Immature natural killer cell (primary cell): Measurements from ENCODE around the gene GRK5. TPM values are rescaled to one million over a fixed set of nuclear protein-coding genes. Genes with fewer than 3 reads are reported as not detected.
"Not testable (repeated sequence)": the region's sequence is repeated elsewhere in the genome, so short reads cannot be mapped to it uniquely, and the experiment has no call there.

Source experiments
- DNase-seq, 3 donors: peaks; one replicate each; pipeline ENCODE4 v3.0.0; 2022; ENCODE audit warnings: mixed read lengths in 1 of 3
- H3K27ac Mint-ChIP-seq, 6 donors: one replicate each; pipeline ENCODE4 v1.8.0; 2020; ENCODE audit warnings: mixed read lengths in 6 of 6, mild to moderate bottlenecking in 5 of 6, inconsistent platforms in 4 of 6, moderate library complexity in 3 of 6
- H3K27me3 Mint-ChIP-seq, 3 donors: one replicate each; pipeline ENCODE4 v1.8.0; 2020 to 2021; ENCODE audit warnings: low read depth in 3 of 3, mild to moderate bottlenecking in 3 of 3, mixed read lengths in 3 of 3, moderate library complexity in 3 of 3, inconsistent platforms in 1 of 3
- H3K36me3 Mint-ChIP-seq, 3 donors: one replicate each; pipeline ENCODE4 v1.8.0; 2020; ENCODE audit warnings: mixed read lengths in 3 of 3, inconsistent platforms in 2 of 3, mild to moderate bottlenecking in 2 of 3
- H3K4me1 Mint-ChIP-seq, 2 donors: one replicate each; pipeline ENCODE4 v1.8.0; 2020; ENCODE audit warnings: inconsistent platforms in 2 of 2, mild to moderate bottlenecking in 2 of 2, mixed read lengths in 2 of 2, moderate library complexity in 1 of 2
- H3K4me3 Mint-ChIP-seq, 5 donors: one replicate each; pipeline ENCODE4 v1.8.0; 2020; ENCODE audit warnings: mild to moderate bottlenecking in 5 of 5, mixed read lengths in 5 of 5, inconsistent platforms in 3 of 5, moderate library complexity in 3 of 5
- H3K9me3 Mint-ChIP-seq, 6 donors: one replicate each; pipeline ENCODE4 v1.8.0; 2020; ENCODE audit warnings: mild to moderate bottlenecking in 6 of 6, mixed read lengths in 6 of 6, inconsistent platforms in 4 of 6, moderate library complexity in 3 of 6
- polyA plus RNA-seq, 3 donors: library from polyadenylated mRNA; unstranded; fragments of 300-500 nt; fragmentation: Illumina TruSeq; gene quantifications; one replicate each; pipeline ENCODE4 v1.2.3, GENCODE V29; 2021

Gene GRK5
- polyA plus RNA-seq, 3 donors from 2014 or later = 2.1 to 12.4 (median 3.3) TPM

- Mint-ChIP-seq H3K27ac (peak overlapping the region in 4 of 6 donors; percentile 32 to 71 (median 56)), H3K4me1 (peaks cover 20 to 27% of the 10 kb centered on the region in 2 donors), H3K36me3 (peaks cover 0 to 3% (median 0%) of the 10 kb centered on the region in 3 donors), H3K27me3 (peaks cover 0 to 2% (median 0%) of the 10 kb centered on the region in 3 donors), H3K9me3 (no peaks in the 10 kb centered on the region), H3K4me3 (no peak overlapping the region)
- no peak for DNase-seq
These were observed 43.4 kb downstream of the GRK5 start for GRCh38 chr10:119250641-119251314.

GRCh38 chr10:119251315-119251708 is 43.9 kb downstream of the GRK5 start:
- Mint-ChIP-seq H3K27ac (peak overlapping the region in 2 of 6 donors; percentile 70 to 71), H3K9me3 (no peaks in the 10 kb centered on the region), H3K4me1 (peaks cover 18 to 27% of the 10 kb centered on the region in 2 donors), H3K4me3 (no peak overlapping the region), H3K36me3 (peaks cover 0 to 3% (median 0%) of the 10 kb centered on the region in 3 donors), H3K27me3 (peaks cover 0 to 2% (median 0%) of the 10 kb centered on the region in 3 donors)
- DNase-seq = no peak

GRCh38 chr10:119252051-119252465 is 44.7 kb downstream of the GRK5 start:
- Mint-ChIP-seq H3K27ac (peak overlapping the region in 3 of 6 donors; percentile 64 to 71 (median 67)), H3K4me1 (peaks cover 16 to 27% of the 10 kb centered on the region in 2 donors), H3K36me3 (peaks cover 0 to 3% (median 0%) of the 10 kb centered on the region in 3 donors), H3K27me3 (peaks cover 0 to 2% (median 0%) of the 10 kb centered on the region in 3 donors), H3K4me3 (no peak overlapping the region), H3K9me3 (no peaks in the 10 kb centered on the region)
- DNase-seq = no peak

- peak overlapping the region in 4 of 6 donors; percentile 53 to 67 (median 60) for H3K27ac Mint-ChIP-seq
- DNase-seq = no peak
- H3K9me3 Mint-ChIP-seq = no peaks in the 10 kb centered on the region
- peaks cover 0 to 2% (median 0%) of the 10 kb centered on the region in 3 donors for H3K27me3 Mint-ChIP-seq
- peaks cover 14 to 27% of the 10 kb centered on the region in 2 donors for H3K4me1 Mint-ChIP-seq
- no peak overlapping the region for H3K4me3 Mint-ChIP-seq
- H3K36me3 Mint-ChIP-seq = peaks cover 0 to 3% (median 0%) of the 10 kb centered on the region in 3 donors
These were observed 45.2 kb downstream of the GRK5 start for GRCh38 chr10:119252470-119253151.

GRCh38 chr10:119253433-119254174 is 46.2 kb downstream of the GRK5 start:
- H3K27ac Mint-ChIP-seq = peak overlapping the region in 4 of 6 donors; percentile 53 to 69 (median 64)
- no peaks in the 10 kb centered on the region for H3K9me3 Mint-ChIP-seq
- H3K4me3 Mint-ChIP-seq = no peak overlapping the region
- H3K4me1 Mint-ChIP-seq = peaks cover 16 to 27% of the 10 kb centered on the region in 2 donors
- no peak for DNase-seq
- H3K36me3 Mint-ChIP-seq = peaks cover 0 to 3% (median 0%) of the 10 kb centered on the region in 3 donors
- H3K27me3 Mint-ChIP-seq = peaks cover 0 to 2% (median 0%) of the 10 kb centered on the region in 3 donors

- Mint-ChIP-seq H3K9me3 (no peaks in the 10 kb centered on the region), H3K27ac (peak overlapping the region in 5 of 6 donors; percentile 39 to 76 (median 69)), H3K4me1 (peaks cover 18 to 27% of the 10 kb centered on the region in 2 donors), H3K4me3 (no peak overlapping the region), H3K27me3 (peaks cover 0 to 2% (median 0%) of the 10 kb centered on the region in 3 donors), H3K36me3 (peaks cover 0 to 3% (median 0%) of the 10 kb centered on the region in 3 donors)
- no peak for DNase-seq
These were observed 47.0 kb downstream of the GRK5 start for GRCh38 chr10:119254335-119254734.

GRCh38 chr10:119256030-119256429 is 48.7 kb downstream of the GRK5 start:
- no peak for DNase-seq
- H3K36me3 Mint-ChIP-seq = peaks cover 0 to 3% (median 0%) of the 10 kb centered on the region in 3 donors
- H3K4me3 Mint-ChIP-seq = no peak overlapping the region
- H3K27me3 Mint-ChIP-seq = peaks cover 0 to 2% (median 0%) of the 10 kb centered on the region in 3 donors
- H3K9me3 Mint-ChIP-seq = no peaks in the 10 kb centered on the region
- H3K4me1 Mint-ChIP-seq = peaks cover 16 to 22% of the 10 kb centered on the region in 2 donors
- H3K27ac Mint-ChIP-seq = no peak overlapping the region

GRCh38 chr10:119256897-119257296 is 49.5 kb downstream of the GRK5 start:
- DNase-seq = no peak
- Mint-ChIP-seq H3K9me3 (no peaks in the 10 kb centered on the region), H3K4me1 (peaks cover 17 to 20% of the 10 kb centered on the region in 2 donors), H3K36me3 (peaks cover 0 to under 1% (median 0%) of the 10 kb centered on the region in 3 donors), H3K27me3 (peaks cover 0 to 2% (median 0%) of the 10 kb centered on the region in 3 donors), H3K4me3 (no peak overlapping the region), H3K27ac (peak overlapping the region in 2 of 6 donors; percentile 17 to 51)

- Mint-ChIP-seq H3K27ac (peak overlapping the region in 5 of 6 donors; percentile 19 to 62 (median 40)), H3K9me3 (no peaks in the 10 kb centered on the region), H3K4me1 (peaks cover 16% of the 10 kb centered on the region in 2 donors), H3K4me3 (no peak overlapping the region), H3K36me3 (no peaks in the 10 kb centered on the region), H3K27me3 (peaks cover 0 to 2% (median 0%) of the 10 kb centered on the region in 3 donors)
- DNase-seq = no peak
These were observed 50.6 kb downstream of the GRK5 start for GRCh38 chr10:119257899-119258419.

GRCh38 chr10:119259345-119259744 is 52.0 kb downstream of the GRK5 start:
- Mint-ChIP-seq H3K27ac (no peak overlapping the region), H3K4me3 (no peak overlapping the region), H3K4me1 (peaks cover 6 to 10% of the 10 kb centered on the region in 2 donors), H3K36me3 (peaks cover 0 to 5% (median 0%) of the 10 kb centered on the region in 3 donors), H3K27me3 (peaks cover 0 to 2% (median 0%) of the 10 kb centered on the region in 3 donors), H3K9me3 (no peaks in the 10 kb centered on the region)
- no peak for DNase-seq

GRCh38 chr10:119261016-119261415 is 53.6 kb downstream of the GRK5 start:
- not testable (repeated sequence) for H3K36me3 Mint-ChIP-seq, DNase-seq, H3K27ac Mint-ChIP-seq, H3K27me3 Mint-ChIP-seq, H3K4me3 Mint-ChIP-seq, H3K9me3 Mint-ChIP-seq
- peaks cover 7 to 16% of the 10 kb centered on the region in 2 donors for H3K4me1 Mint-ChIP-seq

GRCh38 chr10:119263951-119264617 is 56.7 kb downstream of the GRK5 start:
- peaks cover 0 to 11% (median 7%) of the 10 kb centered on the region in 3 donors for H3K36me3 Mint-ChIP-seq
- peaks cover 26 to 33% of the 10 kb centered on the region in 2 donors for H3K4me1 Mint-ChIP-seq
- H3K4me3 Mint-ChIP-seq = no peak overlapping the region
- H3K27me3 Mint-ChIP-seq = peaks cover under 1 to 9% (median 7%) of the 10 kb centered on the region in 3 donors
- no peaks in the 10 kb centered on the region for H3K9me3 Mint-ChIP-seq
- H3K27ac Mint-ChIP-seq = peak overlapping the region in 5 of 6 donors; percentile 27 to 74 (median 41)
- DNase-seq = no peak

GRCh38 chr10:119265691-119266090 is 58.3 kb downstream of the GRK5 start:
- no peak for DNase-seq
- Mint-ChIP-seq H3K9me3 (no peaks in the 10 kb centered on the region), H3K36me3 (peaks cover 0 to 11% (median 7%) of the 10 kb centered on the region in 3 donors), H3K4me1 (peaks cover 43 to 46% of the 10 kb centered on the region in 2 donors), H3K4me3 (no peak overlapping the region), H3K27me3 (peaks cover 8 to 22% (median 17%) of the 10 kb centered on the region in 3 donors), H3K27ac (peak overlapping the region in 5 of 6 donors; percentile 57 to 80 (median 69))
